SK-N-SH (cell line): ENCODE results near the gene MAP2K7. TPM values are rescaled to one million over a fixed set of nuclear protein-coding genes. Genes with fewer than 3 reads are reported as not detected.

Experiments used
- CTCF ChIA-PET: fragments of 300-600, 350-600 bp; formaldehyde crosslinking; extraction: SDS; loops from one replicate; lab custom pipeline; 2021; lab: Yijun Ruan, JAX
- POLR2A ChIA-PET: fragments of 350-600 bp; sonication (Branson Sonifier 250); formaldehyde crosslinking; extraction: SDS; loops from one replicate; lab custom pipeline; 2020; ENCODE audit warnings: antibody characterized with exemption, inconsistent platforms; lab: Yijun Ruan, JAX
- DNase-seq: peaks from one replicate; pipeline ENCODE4 v3.0.0; 2012
- H2AFZ ChIP-seq: fragments of 200-600 bp; sonication (generic); 2 replicates; pipeline ENCODE4 v1.8.1; 2016; ENCODE audit warnings: antibody characterized with exemption, mild to moderate bottlenecking, low read depth
- H3F3A ChIP-seq: fragments of 200-600 bp; sonication (generic); replicated peaks from 2 replicates; pipeline ENCODE3; 2016; ENCODE audit warnings: antibody characterized with exemption, mild to moderate bottlenecking; ENCODE audit not compliant: insufficient read depth
- H3K27ac ChIP-seq, 2 experiments: fragments of 200-500 bp in 1 of 2; fragments of 200-600 bp in 1 of 2; sonication (Bioruptor generic) in 1 of 2; sonication (generic), shearing (Covaris generic) in 1 of 2; 2 replicates each; pipeline versions ENCODE4 v1.5.1 to v1.6.1; 2014 to 2016; ENCODE audit warnings: low read depth in 2 of 2, inconsistent platforms in 1 of 2, low read length in 1 of 2, mild to moderate bottlenecking in 1 of 2, mixed read lengths in 1 of 2
- H3K27me3 ChIP-seq: fragments of 200-600 bp; sonication (generic), shearing (Covaris generic); 2 replicates; pipeline ENCODE4 v1.6.1; 2016; ENCODE audit warnings: mixed run types; ENCODE audit not compliant: insufficient read depth
- H3K36me3 ChIP-seq, 2 experiments: fragments of 200-500 bp in 1 of 2; fragments of 200-600 bp in 1 of 2; sonication (Bioruptor generic) in 1 of 2; sonication (generic) in 1 of 2; replicated peaks in 1 of 2; 2 replicates each; pipeline versions ENCODE3 to v1.5.1; 2014 to 2016; ENCODE audit warnings: low read length in 1 of 2, mild to moderate bottlenecking in 1 of 2; ENCODE audit not compliant: insufficient read depth in 2 of 2, control insufficient read depth in 1 of 2
- H3K4me1 ChIP-seq, 2 experiments: fragments of 200-500 bp in 1 of 2; fragments of 200-600 bp in 1 of 2; sonication (Bioruptor generic) in 1 of 2; sonication (generic), shearing (Covaris generic) in 1 of 2; 2 replicates each; pipeline versions ENCODE4 v1.5.1 to v1.6.1; 2014 to 2016; ENCODE audit warnings: low read depth in 1 of 2, low read length in 1 of 2, mixed run types in 1 of 2; ENCODE audit not compliant: insufficient read depth in 2 of 2, control insufficient read depth in 1 of 2
- H3K4me2 ChIP-seq: fragments of 200-600 bp; sonication (generic), shearing (Covaris generic); 2 replicates; pipeline ENCODE4 v1.6.1; 2017; ENCODE audit warnings: mixed run types
- H3K4me3 ChIP-seq, 2 experiments: fragments of 200-500 bp in 1 of 2; fragments of 200-600 bp in 1 of 2; sonication (Bioruptor generic) in 1 of 2; sonication (generic), shearing (Covaris generic) in 1 of 2; 2 replicates each; pipeline versions ENCODE4 v1.5.1 to v1.8.1; 2014 to 2016; ENCODE audit warnings: low read depth in 2 of 2, inconsistent platforms in 1 of 2, low read length in 1 of 2, mild to moderate bottlenecking in 1 of 2, mixed read lengths in 1 of 2, moderate library complexity in 1 of 2
- H3K79me2 ChIP-seq: fragments of 200-600 bp; sonication (generic); 2 replicates; pipeline ENCODE4 v1.8.1; 2017; ENCODE audit warnings: mild to moderate bottlenecking; ENCODE audit not compliant: insufficient read depth
- H3K9ac ChIP-seq: fragments of 200-600 bp; sonication (generic); 2 replicates; pipeline ENCODE4 v1.6.1; 2017; ENCODE audit warnings: mixed run types
- H3K9me2 ChIP-seq: fragments of 200-600 bp; sonication (generic); 2 replicates; pipeline ENCODE4 v1.6.1; 2017; ENCODE audit warnings: mixed run types
- H3K9me3 ChIP-seq: fragments of 200-600 bp; sonication (generic); 2 replicates; pipeline ENCODE4 v1.6.1; 2017; ENCODE audit warnings: mixed run types, mild to moderate bottlenecking, moderate library complexity
- H4K20me1 ChIP-seq: fragments of 200-600 bp; sonication (generic); 2 replicates; pipeline ENCODE4 v1.6.1; 2017; ENCODE audit warnings: mild to moderate bottlenecking, mixed run types; ENCODE audit not compliant: insufficient read depth
- ELF1 ChIP-seq: IDR thresholded peaks from 2 replicates; pipeline ENCODE4 v1.4.0; 2012
- EP300 ChIP-seq, 2 experiments: IDR thresholded peaks; 2 replicates each; pipeline versions ENCODE4 v1.4.0 to v1.6.1; 2012; ENCODE audit warnings: borderline replicate concordance in 1 of 2, low read depth in 1 of 2, low read length in 1 of 2
- EZH2phosphoT487 ChIP-seq: fragments of 200-600 bp; sonication (generic); IDR thresholded peaks from 2 replicates; pipeline ENCODE4 v1.6.1; 2017; ENCODE audit warnings: low read depth, mixed run types, mild to moderate bottlenecking, antibody characterized with exemption, moderate library complexity, borderline replicate concordance
- FOSL2 ChIP-seq: IDR thresholded peaks from 2 replicates; pipeline ENCODE4 v1.4.0; 2012; ENCODE audit warnings: low read depth, mild to moderate bottlenecking, moderate library complexity, borderline replicate concordance
- GABPA ChIP-seq: IDR thresholded peaks from 2 replicates; pipeline ENCODE4 v1.4.0; 2012; ENCODE audit warnings: low read depth, mild to moderate bottlenecking
- GATA2 ChIP-seq: sonication (generic); formaldehyde crosslinking; IDR thresholded peaks from 2 replicates; pipeline ENCODE4 v1.5.0; 2020; ENCODE audit warnings: mild to moderate bottlenecking, missing genetic modification reagents
- JUND ChIP-seq: IDR thresholded peaks from 2 replicates; pipeline ENCODE4 v1.4.0; 2012
- MEF2A ChIP-seq: IDR thresholded peaks from 2 replicates; pipeline ENCODE4 v1.4.0; 2012; ENCODE audit warnings: low read depth, borderline replicate concordance
- POLR2AphosphoS5 ChIP-seq: IDR thresholded peaks from 2 replicates; pipeline ENCODE4 v1.6.1; 2012; ENCODE audit warnings: low read depth, low read length
- RAD21 ChIP-seq: IDR thresholded peaks from 2 replicates; pipeline ENCODE4 v1.6.1; 2012; ENCODE audit warnings: mild to moderate bottlenecking, low read length
- RCOR1 ChIP-seq: fragments of 150-350 bp; IDR thresholded peaks from 2 replicates; pipeline ENCODE4 v1.6.1; 2017; ENCODE audit warnings: antibody characterized with exemption, low read length
- RFX5 ChIP-seq: IDR thresholded peaks from 2 replicates; pipeline ENCODE4 v1.6.1; 2012; ENCODE audit warnings: mild to moderate bottlenecking, improper control_type of control experiment, low read length
- RXRA ChIP-seq: IDR thresholded peaks from 2 replicates; pipeline ENCODE4 v1.4.0; 2012; ENCODE audit warnings: low read depth, mild to moderate bottlenecking, borderline replicate concordance
- SIN3A ChIP-seq: IDR thresholded peaks from 2 replicates; pipeline ENCODE4 v1.6.1; 2012; ENCODE audit warnings: low read depth, mild to moderate bottlenecking, low read length, moderate library complexity, borderline replicate concordance
- YY1 ChIP-seq: IDR thresholded peaks from 2 replicates; pipeline ENCODE4 v1.4.0; 2012; ENCODE audit warnings: low read depth, mild to moderate bottlenecking
- WGBS: methylation state at CpG from one replicate; pipeline ENCODE4 v1.1.6; 2017; ENCODE audit warnings: low lambda C conversion rate; 5-methylcytosine and 5-hydroxymethylcytosine counted together
- polyA plus RNA-seq, 3 experiments: library from polyadenylated mRNA; depleted of rRNA; stranded (reverse); fragments of >200 nt; gene quantifications; 2 replicates each; pipeline ENCODE4 v1.2.3, GENCODE V29; 2012
- TF ChIP-seq, protein P1 (sequence below): IDR thresholded peaks from 2 replicates; pipeline ENCODE4 v1.4.0; 2012; ENCODE audit warnings: low read depth
- TF ChIP-seq, protein P2 (sequence below): IDR thresholded peaks from 2 replicates; pipeline ENCODE4 v1.4.0; 2012; ENCODE audit warnings: low read depth, borderline replicate concordance
- TF ChIP-seq, protein P3 (sequence below): IDR thresholded peaks from 2 replicates; pipeline ENCODE4; 2012
- TF ChIP-seq, protein P4 (sequence below): IDR thresholded peaks from 2 replicates; pipeline ENCODE4 v1.6.1; 2012; ENCODE audit warnings: mild to moderate bottlenecking, low read depth, low read length, moderate library complexity
- TF ChIP-seq, protein P5 (sequence below): fragments of 150-350 bp; IDR thresholded peaks from 2 replicates; pipeline ENCODE4 v1.6.1; 2017; ENCODE audit warnings: antibody characterized with exemption, low read length, low read depth, borderline replicate concordance
- TF ChIP-seq, protein P6 (sequence below): fragments of 200-600 bp; sonication (generic); IDR thresholded peaks from 2 replicates; pipeline ENCODE4 v1.6.1; 2017; ENCODE audit warnings: antibody characterized with exemption, mild to moderate bottlenecking, moderate library complexity
- TF ChIP-seq, protein P7 (sequence below): fragments of 150-350 bp; IDR thresholded peaks from 2 replicates; pipeline ENCODE4 v1.6.1; 2016; ENCODE audit warnings: mild to moderate bottlenecking, low read depth, low read length

MAP2K7 gene
- polyA plus RNA-seq, 1 of the 3 experiments (the other 2 are of a cell fraction) = 13.0 TPM

DNA sequence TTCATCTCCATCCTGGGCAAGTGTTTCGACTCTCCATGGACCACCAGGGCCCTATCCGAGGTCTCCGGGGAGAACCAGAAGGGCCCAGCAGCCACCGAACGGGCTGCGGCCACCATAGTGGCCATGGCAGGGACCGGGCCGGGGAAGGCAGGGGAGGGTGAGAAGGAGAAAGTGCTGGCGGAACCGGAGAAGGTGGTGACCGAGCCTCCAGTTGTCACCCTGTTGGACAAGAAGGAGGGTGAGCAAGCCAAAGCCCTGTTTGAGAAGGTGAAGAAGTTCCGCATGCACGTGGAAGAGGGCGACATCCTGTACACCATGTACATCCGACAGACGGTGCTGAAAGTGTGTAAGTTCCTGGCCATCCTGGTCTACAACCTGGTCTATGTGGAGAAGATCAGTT is 4.7 kb upstream of the MAP2K7 start (continued):
- TF ChIP-seq FOSL2 = no peak
- TF ChIP-seq JUND = no peak
- TF ChIP-seq, protein P1, sequence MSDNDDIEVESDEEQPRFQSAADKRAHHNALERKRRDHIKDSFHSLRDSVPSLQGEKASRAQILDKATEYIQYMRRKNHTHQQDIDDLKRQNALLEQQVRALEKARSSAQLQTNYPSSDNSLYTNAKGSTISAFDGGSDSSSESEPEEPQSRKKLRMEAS = no peak
- TF ChIP-seq RXRA = no peak
- no peak for TF ChIP-seq YY1
- TF ChIP-seq, protein P2, sequence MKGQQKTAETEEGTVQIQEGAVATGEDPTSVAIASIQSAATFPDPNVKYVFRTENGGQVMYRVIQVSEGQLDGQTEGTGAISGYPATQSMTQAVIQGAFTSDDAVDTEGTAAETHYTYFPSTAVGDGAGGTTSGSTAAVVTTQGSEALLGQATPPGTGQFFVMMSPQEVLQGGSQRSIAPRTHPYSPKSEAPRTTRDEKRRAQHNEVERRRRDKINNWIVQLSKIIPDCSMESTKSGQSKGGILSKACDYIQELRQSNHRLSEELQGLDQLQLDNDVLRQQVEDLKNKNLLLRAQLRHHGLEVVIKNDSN = no peak
- no peak for TF ChIP-seq MEF2A
- TF ChIP-seq, all 33 proteins: peak for 0

DNA sequence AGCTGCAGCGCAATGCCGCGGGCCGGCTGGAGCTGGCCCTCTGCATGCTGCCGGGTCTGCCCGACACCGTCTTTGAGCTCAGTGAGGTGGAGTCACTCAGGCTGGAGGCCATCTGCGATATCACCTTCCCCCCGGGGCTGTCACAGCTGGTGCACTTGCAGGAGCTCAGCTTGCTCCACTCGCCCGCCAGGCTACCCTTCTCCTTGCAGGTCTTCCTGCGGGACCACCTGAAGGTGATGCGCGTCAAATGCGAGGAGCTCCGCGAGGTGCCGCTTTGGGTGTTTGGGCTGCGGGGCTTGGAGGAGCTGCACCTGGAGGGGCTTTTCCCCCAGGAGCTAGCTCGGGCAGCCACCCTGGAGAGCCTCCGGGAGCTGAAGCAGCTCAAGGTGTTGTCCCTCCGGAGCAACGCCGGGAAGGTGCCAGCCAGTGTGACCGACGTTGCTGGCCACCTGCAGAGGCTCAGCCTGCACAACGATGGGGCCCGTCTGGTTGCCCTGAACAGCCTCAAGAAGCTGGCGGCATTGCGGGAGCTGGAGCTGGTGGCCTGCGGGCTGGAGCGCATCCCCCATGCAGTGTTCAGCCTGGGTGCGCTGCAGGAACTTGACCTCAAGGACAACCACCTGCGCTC is 3.8 kb upstream of the MAP2K7 start:
- Histone ChIP-seq H3K27me3 (no peaks in the 10 kb centered on the region), H3K27ac (no peak overlapping the region), H3K4me2 (no peak overlapping the region), H3K36me3 (peaks cover 0 to 1% of the 10 kb centered on the region in 2 experiments), H3K4me3 (no peak overlapping the region), H3K79me2 (peaks cover 8% of the 10 kb centered on the region), H3F3A (no peaks in the 10 kb centered on the region), H3K9me2 (no peaks in the 10 kb centered on the region), H3K9ac (no peak overlapping the region), H2AFZ (no peak overlapping the region), H3K4me1 (peaks cover 0 to 13% of the 10 kb centered on the region in 2 experiments; a peak in 2 of 4 replicates), H3K9me3 (no peaks in the 10 kb centered on the region), H4K20me1 (peaks cover 5% of the 10 kb centered on the region)
- DNase-seq = no peak
- ChIA-PET POLR2A (no interaction called here), CTCF (interaction anchor here (0.6 to 1.6 kb wide), 4 partner anchors 12 to 47 kb away, joined by 3 to 12 read pairs (median 4); no protein-coding TSS in a partner anchor)
- WGBS = 89% methylated on average over 9 of the region's 34 CpGs
- TF ChIP-seq, protein P3, sequence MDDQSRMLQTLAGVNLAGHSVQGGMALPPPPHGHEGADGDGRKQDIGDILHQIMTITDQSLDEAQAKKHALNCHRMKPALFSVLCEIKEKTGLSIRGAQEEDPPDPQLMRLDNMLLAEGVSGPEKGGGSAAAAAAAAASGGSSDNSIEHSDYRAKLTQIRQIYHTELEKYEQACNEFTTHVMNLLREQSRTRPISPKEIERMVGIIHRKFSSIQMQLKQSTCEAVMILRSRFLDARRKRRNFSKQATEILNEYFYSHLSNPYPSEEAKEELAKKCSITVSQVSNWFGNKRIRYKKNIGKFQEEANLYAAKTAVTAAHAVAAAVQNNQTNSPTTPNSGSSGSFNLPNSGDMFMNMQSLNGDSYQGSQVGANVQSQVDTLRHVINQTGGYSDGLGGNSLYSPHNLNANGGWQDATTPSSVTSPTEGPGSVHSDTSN = no peak
- TF ChIP-seq RAD21 = no peak
- no peak for TF ChIP-seq GABPA
- no peak for TF ChIP-seq SIN3A
- no peak for TF ChIP-seq RCOR1
- no peak for TF ChIP-seq MEF2A
- no peak for TF ChIP-seq JUND
- TF ChIP-seq RFX5 = no peak
- TF ChIP-seq, protein P4, sequence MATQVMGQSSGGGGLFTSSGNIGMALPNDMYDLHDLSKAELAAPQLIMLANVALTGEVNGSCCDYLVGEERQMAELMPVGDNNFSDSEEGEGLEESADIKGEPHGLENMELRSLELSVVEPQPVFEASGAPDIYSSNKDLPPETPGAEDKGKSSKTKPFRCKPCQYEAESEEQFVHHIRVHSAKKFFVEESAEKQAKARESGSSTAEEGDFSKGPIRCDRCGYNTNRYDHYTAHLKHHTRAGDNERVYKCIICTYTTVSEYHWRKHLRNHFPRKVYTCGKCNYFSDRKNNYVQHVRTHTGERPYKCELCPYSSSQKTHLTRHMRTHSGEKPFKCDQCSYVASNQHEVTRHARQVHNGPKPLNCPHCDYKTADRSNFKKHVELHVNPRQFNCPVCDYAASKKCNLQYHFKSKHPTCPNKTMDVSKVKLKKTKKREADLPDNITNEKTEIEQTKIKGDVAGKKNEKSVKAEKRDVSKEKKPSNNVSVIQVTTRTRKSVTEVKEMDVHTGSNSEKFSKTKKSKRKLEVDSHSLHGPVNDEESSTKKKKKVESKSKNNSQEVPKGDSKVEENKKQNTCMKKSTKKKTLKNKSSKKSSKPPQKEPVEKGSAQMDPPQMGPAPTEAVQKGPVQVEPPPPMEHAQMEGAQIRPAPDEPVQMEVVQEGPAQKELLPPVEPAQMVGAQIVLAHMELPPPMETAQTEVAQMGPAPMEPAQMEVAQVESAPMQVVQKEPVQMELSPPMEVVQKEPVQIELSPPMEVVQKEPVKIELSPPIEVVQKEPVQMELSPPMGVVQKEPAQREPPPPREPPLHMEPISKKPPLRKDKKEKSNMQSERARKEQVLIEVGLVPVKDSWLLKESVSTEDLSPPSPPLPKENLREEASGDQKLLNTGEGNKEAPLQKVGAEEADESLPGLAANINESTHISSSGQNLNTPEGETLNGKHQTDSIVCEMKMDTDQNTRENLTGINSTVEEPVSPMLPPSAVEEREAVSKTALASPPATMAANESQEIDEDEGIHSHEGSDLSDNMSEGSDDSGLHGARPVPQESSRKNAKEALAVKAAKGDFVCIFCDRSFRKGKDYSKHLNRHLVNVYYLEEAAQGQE = no peak
- TF ChIP-seq YY1 = no peak
- TF ChIP-seq GATA2 = no peak
- TF ChIP-seq, protein P5, sequence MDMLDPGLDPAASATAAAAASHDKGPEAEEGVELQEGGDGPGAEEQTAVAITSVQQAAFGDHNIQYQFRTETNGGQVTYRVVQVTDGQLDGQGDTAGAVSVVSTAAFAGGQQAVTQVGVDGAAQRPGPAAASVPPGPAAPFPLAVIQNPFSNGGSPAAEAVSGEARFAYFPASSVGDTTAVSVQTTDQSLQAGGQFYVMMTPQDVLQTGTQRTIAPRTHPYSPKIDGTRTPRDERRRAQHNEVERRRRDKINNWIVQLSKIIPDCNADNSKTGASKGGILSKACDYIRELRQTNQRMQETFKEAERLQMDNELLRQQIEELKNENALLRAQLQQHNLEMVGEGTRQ = no peak
- TF ChIP-seq, protein P6, sequence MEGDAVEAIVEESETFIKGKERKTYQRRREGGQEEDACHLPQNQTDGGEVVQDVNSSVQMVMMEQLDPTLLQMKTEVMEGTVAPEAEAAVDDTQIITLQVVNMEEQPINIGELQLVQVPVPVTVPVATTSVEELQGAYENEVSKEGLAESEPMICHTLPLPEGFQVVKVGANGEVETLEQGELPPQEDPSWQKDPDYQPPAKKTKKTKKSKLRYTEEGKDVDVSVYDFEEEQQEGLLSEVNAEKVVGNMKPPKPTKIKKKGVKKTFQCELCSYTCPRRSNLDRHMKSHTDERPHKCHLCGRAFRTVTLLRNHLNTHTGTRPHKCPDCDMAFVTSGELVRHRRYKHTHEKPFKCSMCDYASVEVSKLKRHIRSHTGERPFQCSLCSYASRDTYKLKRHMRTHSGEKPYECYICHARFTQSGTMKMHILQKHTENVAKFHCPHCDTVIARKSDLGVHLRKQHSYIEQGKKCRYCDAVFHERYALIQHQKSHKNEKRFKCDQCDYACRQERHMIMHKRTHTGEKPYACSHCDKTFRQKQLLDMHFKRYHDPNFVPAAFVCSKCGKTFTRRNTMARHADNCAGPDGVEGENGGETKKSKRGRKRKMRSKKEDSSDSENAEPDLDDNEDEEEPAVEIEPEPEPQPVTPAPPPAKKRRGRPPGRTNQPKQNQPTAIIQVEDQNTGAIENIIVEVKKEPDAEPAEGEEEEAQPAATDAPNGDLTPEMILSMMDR = no peak
- TF ChIP-seq, protein P7, sequence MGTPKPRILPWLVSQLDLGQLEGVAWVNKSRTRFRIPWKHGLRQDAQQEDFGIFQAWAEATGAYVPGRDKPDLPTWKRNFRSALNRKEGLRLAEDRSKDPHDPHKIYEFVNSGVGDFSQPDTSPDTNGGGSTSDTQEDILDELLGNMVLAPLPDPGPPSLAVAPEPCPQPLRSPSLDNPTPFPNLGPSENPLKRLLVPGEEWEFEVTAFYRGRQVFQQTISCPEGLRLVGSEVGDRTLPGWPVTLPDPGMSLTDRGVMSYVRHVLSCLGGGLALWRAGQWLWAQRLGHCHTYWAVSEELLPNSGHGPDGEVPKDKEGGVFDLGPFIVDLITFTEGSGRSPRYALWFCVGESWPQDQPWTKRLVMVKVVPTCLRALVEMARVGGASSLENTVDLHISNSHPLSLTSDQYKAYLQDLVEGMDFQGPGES = no peak
- TF ChIP-seq EZH2phosphoT487 = no peak
- TF ChIP-seq POLR2AphosphoS5 = no peak
- no peak for TF ChIP-seq EP300 (IDR thresholded peaks at IDR 0.05; ENCODE audit: borderline replicate concordance in 1 of 2, low read depth in 1 of 2, low read length in 1 of 2)
- no peak for TF ChIP-seq ELF1
